ENCODE measurements around the gene BTBD10.
"Not testable (repeated sequence)": the region's sequence is repeated elsewhere in the genome, so short reads cannot be mapped to it uniquely, and the experiment has no call there.

BTBD10 gene

GRCh38 chr11:13440100-13440855 lies 22.7 kb downstream of the BTBD10 start:
- peak overlapping the region; percentile 0 to 37 for H3K9ac ChIP-seq (ENCODE audit: low read length in 2 of 2)

GRCh38 chr11:13438291-13438690 lies 24.7 kb downstream of the BTBD10 start:
- no peaks in the 10 kb centered on the region for H3K4me1 ChIP-seq (ENCODE audit: control insufficient read depth, insufficient read depth, low read length)
- no peaks in the 10 kb centered on the region for H3K36me3 ChIP-seq (ENCODE audit: control insufficient read depth in 2 of 2, insufficient read depth in 2 of 2, low read length in 2 of 2)
- no peak overlapping the region for H3K27ac ChIP-seq (ENCODE audit: low read length)
- no peaks in the 10 kb centered on the region for H3K27me3 ChIP-seq (ENCODE audit: control insufficient read depth in 1 of 2, insufficient read depth in 2 of 2, low read length in 2 of 2)
- no peaks in the 10 kb centered on the region for H3K9me3 ChIP-seq (ENCODE audit: control insufficient read depth in 2 of 2, low read length in 2 of 2)
- H3K9ac ChIP-seq (ENCODE audit: low read length in 2 of 2), result no peak overlapping the region
- no peak overlapping the region for H3K4me3 ChIP-seq (ENCODE audit: low read length in 2 of 2)

More at GRCh38 chr11:13440100-13440855, 22.7 kb downstream of the BTBD10 start:
- Histone ChIP-seq H3K9me3 (ENCODE audit: control insufficient read depth in 2 of 2, low read length in 2 of 2) (no peaks in the 10 kb centered on the region), H3K27ac (ENCODE audit: low read length) (peak overlapping the region; percentile 26), H3K4me1 (ENCODE audit: control insufficient read depth, insufficient read depth, low read length) (no peaks in the 10 kb centered on the region), H3K36me3 (ENCODE audit: control insufficient read depth in 2 of 2, insufficient read depth in 2 of 2, low read length in 2 of 2) (no peaks in the 10 kb centered on the region), H3K27me3 (ENCODE audit: control insufficient read depth in 1 of 2, insufficient read depth in 2 of 2, low read length in 2 of 2) (no peaks in the 10 kb centered on the region), H3K4me3 (ENCODE audit: low read length in 2 of 2) (peak overlapping the region; percentile 9 to 69)

- not testable (repeated sequence) for H3K4me1 ChIP-seq (ENCODE audit: control insufficient read depth, insufficient read depth, low read length); H3K27me3 ChIP-seq (ENCODE audit: control insufficient read depth in 1 of 2, insufficient read depth in 2 of 2, low read length in 2 of 2); H3K9me3 ChIP-seq (ENCODE audit: control insufficient read depth in 2 of 2, low read length in 2 of 2); H3K9ac ChIP-seq (ENCODE audit: low read length in 2 of 2); H3K27ac ChIP-seq (ENCODE audit: low read length); H3K36me3 ChIP-seq (ENCODE audit: control insufficient read depth in 2 of 2, insufficient read depth in 2 of 2, low read length in 2 of 2); H3K4me3 ChIP-seq (ENCODE audit: low read length in 2 of 2)
Observed at GRCh38 chr11:13436836-13437235, 26.2 kb downstream of the BTBD10 start.

GRCh38 chr11:13434247-13435205 lies 28.5 kb downstream of the BTBD10 start:
- Histone ChIP-seq H3K9me3 (ENCODE audit: control insufficient read depth in 2 of 2, low read length in 2 of 2) (no peaks in the 10 kb centered on the region), H3K27me3 (ENCODE audit: control insufficient read depth in 1 of 2, insufficient read depth in 2 of 2, low read length in 2 of 2) (no peaks in the 10 kb centered on the region), H3K4me1 (ENCODE audit: control insufficient read depth, insufficient read depth, low read length) (no peaks in the 10 kb centered on the region), H3K4me3 (ENCODE audit: low read length in 2 of 2) (no peak overlapping the region), H3K9ac (ENCODE audit: low read length in 2 of 2) (no peak overlapping the region), H3K27ac (ENCODE audit: low read length) (no peak overlapping the region), H3K36me3 (ENCODE audit: control insufficient read depth in 2 of 2, insufficient read depth in 2 of 2, low read length in 2 of 2) (no peaks in the 10 kb centered on the region)

- Histone ChIP-seq H3K36me3 (ENCODE audit: control insufficient read depth in 2 of 2, insufficient read depth in 2 of 2, low read length in 2 of 2) (no peaks in the 10 kb centered on the region), H3K4me1 (ENCODE audit: control insufficient read depth, insufficient read depth, low read length) (no peaks in the 10 kb centered on the region), H3K9ac (ENCODE audit: low read length in 2 of 2) (no peak overlapping the region), H3K4me3 (ENCODE audit: low read length in 2 of 2) (no peak overlapping the region), H3K27me3 (ENCODE audit: control insufficient read depth in 1 of 2, insufficient read depth in 2 of 2, low read length in 2 of 2) (no peaks in the 10 kb centered on the region), H3K9me3 (ENCODE audit: control insufficient read depth in 2 of 2, low read length in 2 of 2) (no peaks in the 10 kb centered on the region), H3K27ac (ENCODE audit: low read length) (no peak overlapping the region)
Observed at GRCh38 chr11:13433437-13433836, 29.6 kb downstream of the BTBD10 start.

GRCh38 chr11:13429836-13430235 lies 33.2 kb downstream of the BTBD10 start:
- Histone ChIP-seq H3K4me3 (ENCODE audit: low read length in 2 of 2) (no peak overlapping the region), H3K27me3 (ENCODE audit: control insufficient read depth in 1 of 2, insufficient read depth in 2 of 2, low read length in 2 of 2) (no peaks in the 10 kb centered on the region), H3K9me3 (ENCODE audit: control insufficient read depth in 2 of 2, low read length in 2 of 2) (no peaks in the 10 kb centered on the region), H3K36me3 (ENCODE audit: control insufficient read depth in 2 of 2, insufficient read depth in 2 of 2, low read length in 2 of 2) (no peaks in the 10 kb centered on the region), H3K4me1 (ENCODE audit: control insufficient read depth, insufficient read depth, low read length) (no peaks in the 10 kb centered on the region), H3K27ac (ENCODE audit: low read length) (no peak overlapping the region), H3K9ac (ENCODE audit: low read length in 2 of 2) (no peak overlapping the region)

- H3K4me3 ChIP-seq (ENCODE audit: low read length in 2 of 2), result no peak overlapping the region
- no peaks in the 10 kb centered on the region for H3K36me3 ChIP-seq (ENCODE audit: control insufficient read depth in 2 of 2, insufficient read depth in 2 of 2, low read length in 2 of 2)
Observed at GRCh38 chr11:13429288-13429687, 33.7 kb downstream of the BTBD10 start.

GRCh38 chr11:13427440-13427839 lies 35.6 kb downstream of the BTBD10 start:
- Histone ChIP-seq H3K9ac (ENCODE audit: low read length in 2 of 2) (no peak overlapping the region), H3K27ac (ENCODE audit: low read length) (no peak overlapping the region), H3K9me3 (ENCODE audit: control insufficient read depth in 2 of 2, low read length in 2 of 2) (no peaks in the 10 kb centered on the region), H3K36me3 (ENCODE audit: control insufficient read depth in 2 of 2, insufficient read depth in 2 of 2, low read length in 2 of 2) (no peaks in the 10 kb centered on the region), H3K4me1 (ENCODE audit: control insufficient read depth, insufficient read depth, low read length) (no peaks in the 10 kb centered on the region), H3K4me3 (ENCODE audit: low read length in 2 of 2) (no peak overlapping the region), H3K27me3 (ENCODE audit: control insufficient read depth in 1 of 2, insufficient read depth in 2 of 2, low read length in 2 of 2) (no peaks in the 10 kb centered on the region)

More at GRCh38 chr11:13429288-13429687, 33.7 kb downstream of the BTBD10 start:
- Histone ChIP-seq H3K9me3 (ENCODE audit: control insufficient read depth in 2 of 2, low read length in 2 of 2) (no peaks in the 10 kb centered on the region), H3K4me1 (ENCODE audit: control insufficient read depth, insufficient read depth, low read length) (no peaks in the 10 kb centered on the region), H3K27ac (ENCODE audit: low read length) (no peak overlapping the region), H3K27me3 (ENCODE audit: control insufficient read depth in 1 of 2, insufficient read depth in 2 of 2, low read length in 2 of 2) (no peaks in the 10 kb centered on the region), H3K9ac (ENCODE audit: low read length in 2 of 2) (no peak overlapping the region)

- Histone ChIP-seq H3K9ac (ENCODE audit: low read length in 2 of 2) (no peak overlapping the region), H3K36me3 (ENCODE audit: control insufficient read depth in 2 of 2, insufficient read depth in 2 of 2, low read length in 2 of 2) (peaks cover 0 to 3% of the 10 kb centered on the region in 2 donors)
Observed at GRCh38 chr11:13423372-13423771, 39.6 kb downstream of the BTBD10 start.

GRCh38 chr11:13421561-13421960 lies 41.5 kb downstream of the BTBD10 start:
- H3K27me3 ChIP-seq (ENCODE audit: control insufficient read depth in 1 of 2, insufficient read depth in 2 of 2, low read length in 2 of 2), result no peaks in the 10 kb centered on the region
- H3K4me3 ChIP-seq (ENCODE audit: low read length in 2 of 2), result no peak overlapping the region
- H3K4me1 ChIP-seq (ENCODE audit: control insufficient read depth, insufficient read depth, low read length), result no peaks in the 10 kb centered on the region
- no peaks in the 10 kb centered on the region for H3K9me3 ChIP-seq (ENCODE audit: control insufficient read depth in 2 of 2, low read length in 2 of 2)
- H3K27ac ChIP-seq (ENCODE audit: low read length), result no peak overlapping the region
- peaks cover 3 to 5% of the 10 kb centered on the region in 2 donors for H3K36me3 ChIP-seq (ENCODE audit: control insufficient read depth in 2 of 2, insufficient read depth in 2 of 2, low read length in 2 of 2)
- no peak overlapping the region for H3K9ac ChIP-seq (ENCODE audit: low read length in 2 of 2)

More at GRCh38 chr11:13423372-13423771, 39.6 kb downstream of the BTBD10 start:
- Histone ChIP-seq H3K4me3 (ENCODE audit: low read length in 2 of 2) (no peak overlapping the region), H3K27me3 (ENCODE audit: control insufficient read depth in 1 of 2, insufficient read depth in 2 of 2, low read length in 2 of 2) (no peaks in the 10 kb centered on the region), H3K27ac (ENCODE audit: low read length) (no peak overlapping the region), H3K9me3 (ENCODE audit: control insufficient read depth in 2 of 2, low read length in 2 of 2) (no peaks in the 10 kb centered on the region), H3K4me1 (ENCODE audit: control insufficient read depth, insufficient read depth, low read length) (no peaks in the 10 kb centered on the region)
